Panc1 (cell line): ENCODE results near the gene C11orf68. TPM values are rescaled to one million over a fixed set of nuclear protein-coding genes. Genes with fewer than 3 reads are reported as not detected.
"Not testable (repeated sequence)": the region's sequence is repeated elsewhere in the genome, so short reads cannot be mapped to it uniquely, and the experiment has no call there.

Source experiments
- ATAC-seq: fragments of 200-7000 bp; cut with Tn5 transposase; 2 replicates; pipeline ENCODE4 v1.9.1; 2020; ENCODE audit warnings: mild to moderate bottlenecking, moderate library complexity
- BruUV-seq: library from RNA; stranded (reverse); fragments of 400-500 nt; replicated peaks from 2 replicates; lab custom pipeline; 2021; lab: Mats Ljungman, UMichigan
- CTCF ChIA-PET: fragments of 300-600 bp; sonication (Branson Sonifier 250); formaldehyde crosslinking; loops from one replicate; lab custom pipeline; 2022; ENCODE audit warnings: antibody characterized with exemption; lab: Charles Lee
- POLR2A ChIA-PET: fragments of 300-600 bp; sonication (Branson Sonifier 250); formaldehyde crosslinking; loops from one replicate; lab custom pipeline; 2022; ENCODE audit warnings: antibody characterized with exemption; lab: Charles Lee
- DNase-seq: peaks from one replicate; pipeline ENCODE4 v3.0.0-alpha.2; 2010; ENCODE audit warnings: low read depth, low spot score
- H3K27ac ChIP-seq: 2 replicates; pipeline ENCODE4 v1.5.1; 2011; ENCODE audit warnings: mild to moderate bottlenecking, low read length, inconsistent platforms
- H3K27me3 ChIP-seq: fragments of 200-500 bp; sonication (Bioruptor generic); 2 replicates; pipeline ENCODE4 v1.6.0; 2014; ENCODE audit warnings: low read length, inconsistent platforms; ENCODE audit not compliant: control insufficient read depth, insufficient read depth
- H3K36me3 ChIP-seq: fragments of 200-500 bp; sonication (Bioruptor generic); 2 replicates; pipeline ENCODE4 v1.5.1; 2014; ENCODE audit warnings: inconsistent platforms, mild to moderate bottlenecking, low read length, moderate library complexity; ENCODE audit not compliant: control insufficient read depth, insufficient read depth
- H3K4me1 ChIP-seq: 2 replicates; pipeline ENCODE4 v1.5.1; 2011; ENCODE audit warnings: inconsistent platforms, mild to moderate bottlenecking, low read length, moderate library complexity; ENCODE audit not compliant: control insufficient read depth, insufficient read depth
- H3K4me3 ChIP-seq, 2 experiments: 2 replicates each; pipeline ENCODE4 v1.5.1; 2011 to 2012; ENCODE audit warnings: low read depth in 2 of 2, low read length in 2 of 2, mild to moderate bottlenecking in 2 of 2, inconsistent platforms in 1 of 2, moderate library complexity in 1 of 2
- H3K9me3 ChIP-seq: fragments of 200-500 bp; sonication (Bioruptor generic); 2 replicates; pipeline ENCODE4 v1.5.1; 2014; ENCODE audit warnings: low read depth, mild to moderate bottlenecking, inconsistent platforms, low read length, moderate library complexity; ENCODE audit not compliant: control insufficient read depth, insufficient read depth
- CTCF ChIP-seq: fragments of 450-650 bp; IDR thresholded peaks from 2 replicates; pipeline ENCODE4 v1.5.1; 2017; ENCODE audit warnings: mild to moderate bottlenecking
- POLR2AphosphoS5 ChIP-seq: IDR thresholded peaks from 2 replicates; pipeline ENCODE4 v1.6.1; 2012; ENCODE audit warnings: mild to moderate bottlenecking, low read depth, low read length, moderate library complexity
- REST ChIP-seq, 2 experiments: IDR thresholded peaks; 2 replicates each; pipeline ENCODE4 v1.6.1; 2011 to 2012; ENCODE audit warnings: low read depth in 2 of 2, control low read depth in 1 of 2, low read length in 1 of 2, mild to moderate bottlenecking in 1 of 2, moderate library complexity in 1 of 2; ENCODE audit not compliant: insufficient read depth in 1 of 2
- SIN3A ChIP-seq: IDR thresholded peaks from 2 replicates; pipeline ENCODE4 v1.6.1; 2012; ENCODE audit warnings: low read depth, mild to moderate bottlenecking, low read length, moderate library complexity, borderline replicate concordance; ENCODE audit not compliant: insufficient read depth
- TCF7L2 ChIP-seq: IDR thresholded peaks from 2 replicates; pipeline ENCODE4 v1.6.1; 2011; ENCODE audit warnings: mild to moderate bottlenecking, low read depth, low read length, inconsistent platforms
- in situ Hi-C: cut with HindIII; loops from 2 replicates; pipeline ENCODE4 v1.10.0; 2016; ENCODE audit warnings: low sequenced_read_pairs, low pct_unique_long_range_greater_than_20kb
- intact Hi-C: fragments of 100-400 bp; cut with micrococcal nuclease; formaldehyde crosslinking; loops from one replicate; pipeline ENCODE4 v1.10.0; 2022; ENCODE audit not compliant: unreplicated experiment
- total RNA-seq: library from RNA; stranded (reverse); gene quantifications from one replicate; pipeline ENCODE4 v1.2.1, GENCODE V29; 2021; ENCODE audit not compliant: unreplicated experiment

Gene C11orf68
- total RNA-seq, 1 experiment from 2014 or later: 84.7 TPM

GRCh38 chr11:65892137-65892540, 26.7 kb downstream of the C11orf68 start:
- ATAC-seq: peak; percentile 0

GRCh38 chr11:65891219-65892136, 27.4 kb downstream of the C11orf68 start:
- BruUV-seq: TSS peak; percentile 95
- H3K4me3 ChIP-seq: peak overlapping the region; percentile 88 to 93
- no peaks in the 10 kb centered on the region; the same call in 1 of the 2 replicates for H3K36me3 ChIP-seq
- H3K27me3 ChIP-seq: no peaks in the 10 kb centered on the region
- in situ Hi-C loops: no loop called here
- ChIA-PET POLR2A (interaction anchor here (0.5 to 2.2 kb wide), 6 partner anchors 15 to 1490 kb away, joined by 3 to 8 read pairs (median 4); no protein-coding TSS in a partner anchor), CTCF (interaction anchor here (0.9 to 1.1 kb wide), 3 partner anchors 21 to 180 kb away, joined by 3 read pairs; no protein-coding TSS in a partner anchor)
- H3K27ac ChIP-seq: peak overlapping the region; percentile 87
- DNase-seq: no peak
- peak; percentile 20 for ATAC-seq
- intact Hi-C loops: no loop called here
- TF ChIP-seq REST (IDR thresholded peaks at IDR 0.05; ENCODE audit: insufficient read depth in 1 of 2, low read depth in 2 of 2, low read length in 1 of 2) (peak in 1 of 2 experiments; percentile 72; a peak in 1 of 4 replicates), SIN3A (peak; percentile 95), POLR2AphosphoS5 (peak; percentile 96), CTCF (peak; percentile 84), TCF7L2 (no peak)
- H3K4me1 ChIP-seq: peaks cover 71% of the 10 kb centered on the region
- H3K9me3 ChIP-seq: no peaks in the 10 kb centered on the region

More at GRCh38 chr11:65892137-65892540, 26.7 kb downstream of the C11orf68 start:
- H3K27me3 ChIP-seq, H3K36me3 ChIP-seq, H3K9me3 ChIP-seq, DNase-seq, intact Hi-C loops, in situ Hi-C loops, BruUV-seq: not testable (repeated sequence)
- CTCF ChIA-PET: interaction anchor here (0.9 kb wide), 1 partner anchor 181 kb away, joined by 3 read pairs; no protein-coding TSS in a partner anchor
- H3K4me1 ChIP-seq: peaks cover 71% of the 10 kb centered on the region
- H3K27ac ChIP-seq: peak overlapping the region; percentile 87
- peak; percentile 56; the same call in 1 of the 2 replicates for TF ChIP-seq CTCF
- peak overlapping the region; percentile 88 to 93 for H3K4me3 ChIP-seq
- POLR2A ChIA-PET: interaction anchor here (0.5 to 2.2 kb wide), 3 partner anchors 19 to 1489 kb away, joined by 4 to 8 read pairs (median 6); no protein-coding TSS in a partner anchor
